GM11168 (cell line): ENCODE data around the gene CNOT6.
"Not testable (repeated sequence)": the region's sequence is repeated elsewhere in the genome, so short reads cannot be mapped to it uniquely, and the experiment has no call there.

Experiments used
- in situ Hi-C: fragments of 300-500 bp; cut with MboI; formaldehyde crosslinking; loops from one replicate; pipeline ENCODE4 v1.12.0; 2022; ENCODE audit warnings: low sequenced_read_pairs; ENCODE audit not compliant: unreplicated experiment

Gene CNOT6

DNA sequence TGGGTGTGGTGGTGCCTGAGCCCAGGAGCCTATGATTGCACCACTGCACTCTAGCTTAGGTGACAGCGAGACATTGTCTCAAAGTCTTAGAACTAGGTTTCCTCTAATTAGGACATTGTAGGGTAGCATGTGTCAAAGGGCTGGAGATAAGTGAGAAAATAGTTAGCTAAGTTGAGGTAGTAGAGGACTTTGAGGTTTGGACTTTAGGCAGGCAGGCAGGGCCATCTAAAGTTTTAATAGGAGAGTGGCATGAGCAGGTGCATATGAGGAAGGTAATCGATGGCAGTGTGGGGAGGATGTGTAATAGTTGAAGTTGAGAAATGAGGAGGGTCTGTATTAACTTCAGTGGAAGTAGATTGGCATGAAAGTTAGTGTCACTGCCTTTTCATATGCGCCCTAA is 21.1 kb downstream of the CNOT6 start:
- in situ Hi-C loops = no loop called here

DNA sequence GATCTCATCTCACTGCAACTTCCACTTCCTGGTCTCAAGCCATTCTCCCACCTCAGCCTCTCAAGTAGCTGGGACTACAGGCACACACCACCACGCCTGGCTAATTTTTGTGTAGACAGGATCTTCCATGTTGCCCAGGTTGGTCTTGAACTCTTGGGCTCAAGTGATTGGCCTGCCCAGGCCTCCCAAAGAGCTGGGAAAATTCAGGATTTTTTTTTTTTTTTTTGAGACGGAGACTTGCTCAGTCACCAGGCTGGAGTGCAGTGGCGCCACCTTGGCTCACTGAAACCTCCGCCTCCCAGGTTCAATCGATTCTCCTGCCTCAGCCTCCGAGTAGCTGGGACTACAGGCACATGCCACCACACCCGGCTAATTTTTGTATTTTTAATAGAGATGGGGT is 21.8 kb downstream of the CNOT6 start:
- in situ Hi-C loops = not testable (repeated sequence)

DNA sequence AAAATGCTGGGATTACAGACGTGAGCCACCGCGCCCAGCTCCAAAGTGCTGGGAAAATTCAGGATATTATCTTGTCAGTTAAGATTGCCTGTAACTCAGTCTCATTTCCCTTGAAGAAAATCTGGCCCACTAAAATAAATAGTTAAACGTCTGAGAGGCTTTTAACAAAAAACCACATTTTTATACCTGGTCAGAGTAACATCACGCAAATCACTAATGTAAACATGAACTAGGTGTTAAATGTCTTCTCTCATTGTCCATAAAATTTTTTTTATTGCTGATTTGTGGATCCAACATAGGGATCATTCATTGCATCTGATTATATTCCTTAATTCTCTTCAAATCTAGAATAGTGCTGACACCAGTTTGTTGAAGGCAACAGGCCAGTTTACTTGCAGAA is 22.3 kb downstream of the CNOT6 start:
- in situ Hi-C loops = no loop called here

DNA sequence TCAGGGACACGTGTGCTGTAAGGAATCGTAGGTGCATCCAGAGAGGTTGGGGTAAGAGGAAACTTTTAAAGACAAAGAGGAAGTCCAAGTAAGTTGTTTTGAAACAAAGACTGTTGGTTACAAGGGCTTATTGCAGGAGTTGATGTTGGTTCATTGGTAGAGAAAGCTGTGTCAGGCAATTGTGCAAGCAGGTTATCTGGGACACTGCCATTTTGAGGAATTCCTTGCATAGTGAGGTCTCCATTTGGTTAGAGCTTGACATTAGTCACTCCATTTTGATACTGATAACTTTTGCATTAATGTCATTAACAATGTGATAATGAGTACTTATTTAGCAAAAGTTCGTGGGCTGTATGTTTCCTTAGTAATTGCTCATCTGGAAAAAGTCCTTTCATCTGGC is 24.9 kb downstream of the CNOT6 start:
- in situ Hi-C loops = no loop called here

DNA sequence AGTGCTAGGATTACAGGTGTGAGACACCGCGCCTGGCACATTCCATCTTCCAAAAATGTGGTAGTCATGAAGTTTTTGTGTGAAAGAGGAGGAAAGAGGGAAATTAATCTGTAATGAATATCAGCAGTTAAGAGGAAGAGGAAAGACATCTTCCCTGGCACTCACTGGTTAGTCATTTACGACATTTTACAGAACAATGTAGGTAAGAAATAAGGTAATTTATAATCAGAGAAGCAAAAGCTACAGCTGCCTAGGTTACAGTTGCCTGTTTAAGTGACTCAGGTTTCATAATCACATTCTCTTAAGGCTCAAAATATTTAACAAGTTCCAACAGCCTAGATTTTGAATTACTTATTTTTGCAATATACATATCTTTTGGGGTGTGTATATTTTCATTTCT is 26.9 kb downstream of the CNOT6 start:
- in situ Hi-C loops = no loop called here

DNA sequence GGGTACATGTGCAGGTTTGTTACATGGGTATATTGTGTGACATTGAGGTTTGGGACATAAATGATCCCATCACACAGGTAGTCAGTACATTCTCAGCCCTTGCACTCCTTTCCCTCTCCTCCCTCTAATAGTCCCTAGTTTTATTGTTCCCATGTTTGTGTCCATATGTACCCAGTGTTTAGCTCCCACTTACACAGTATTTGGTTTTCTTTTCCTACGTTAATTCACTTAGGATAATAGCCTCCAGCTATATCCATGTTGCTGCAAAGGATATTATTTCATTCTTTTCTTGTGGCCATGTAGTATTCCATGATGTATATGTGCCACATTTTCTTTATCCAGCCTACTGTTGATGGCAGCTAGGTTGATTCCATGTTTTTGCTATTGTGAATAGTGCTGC is 27.4 kb downstream of the CNOT6 start:
- in situ Hi-C loops = no loop called here

DNA sequence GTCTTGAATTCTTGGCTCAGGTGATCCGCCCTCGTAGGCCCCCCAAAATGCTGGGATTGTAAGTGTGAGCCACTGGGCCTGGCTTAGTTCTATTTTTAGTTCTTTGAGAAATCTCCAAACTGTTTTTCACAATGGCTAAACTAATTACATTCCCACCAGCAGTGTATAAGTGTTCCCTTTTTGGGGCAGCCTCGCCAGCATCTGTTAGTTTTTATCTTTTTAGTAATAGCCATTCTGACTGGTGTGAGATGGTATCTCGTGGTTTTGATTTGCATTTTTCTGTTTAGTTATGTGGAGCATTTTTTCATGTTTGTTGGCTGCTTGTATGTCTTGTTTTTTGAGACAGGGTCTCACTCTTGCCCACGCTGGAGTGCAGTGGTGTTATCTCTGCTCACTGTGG is 28.2 kb downstream of the CNOT6 start:
- in situ Hi-C loops = no loop called here

DNA sequence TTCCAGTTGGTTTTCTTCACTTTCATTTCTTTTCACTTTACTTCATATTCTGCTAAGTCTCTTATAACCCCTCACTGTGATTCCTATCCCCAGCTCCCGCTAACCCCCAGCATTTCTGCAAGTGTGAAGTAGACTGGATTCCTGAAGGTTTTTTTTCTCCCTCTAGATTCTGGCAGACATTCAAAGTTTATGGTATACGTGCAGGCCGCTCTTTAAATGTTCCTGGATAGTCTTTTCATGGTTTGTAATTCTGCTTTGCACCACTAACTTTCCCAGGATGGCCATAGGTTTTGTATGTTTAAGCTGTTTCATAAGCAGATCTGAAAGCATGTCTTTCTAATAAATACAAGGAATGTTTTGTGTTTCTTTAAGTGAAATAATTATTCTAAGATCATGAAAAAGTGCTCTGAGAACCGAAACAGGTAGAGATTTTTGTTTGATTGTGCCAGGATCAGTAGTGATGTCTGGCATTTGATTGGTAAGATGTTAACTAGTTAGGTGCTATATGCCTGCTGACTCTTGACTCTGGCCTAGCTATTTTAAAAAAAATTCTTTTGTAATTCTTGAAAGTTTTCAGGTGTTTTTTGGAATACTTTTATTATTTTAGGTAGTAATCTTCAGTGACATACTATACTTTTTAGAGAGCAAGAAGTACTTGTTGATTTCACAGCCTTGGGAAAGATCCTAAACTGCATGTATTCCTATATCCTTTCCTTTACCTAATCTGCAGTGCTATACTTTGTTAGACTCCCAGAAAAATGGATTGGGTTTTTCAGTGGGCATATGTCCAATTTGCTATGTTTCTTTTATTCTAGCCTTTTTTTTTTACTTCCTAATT is 29.7 kb downstream of the CNOT6 start:
- in situ Hi-C loops = no loop called here

DNA sequence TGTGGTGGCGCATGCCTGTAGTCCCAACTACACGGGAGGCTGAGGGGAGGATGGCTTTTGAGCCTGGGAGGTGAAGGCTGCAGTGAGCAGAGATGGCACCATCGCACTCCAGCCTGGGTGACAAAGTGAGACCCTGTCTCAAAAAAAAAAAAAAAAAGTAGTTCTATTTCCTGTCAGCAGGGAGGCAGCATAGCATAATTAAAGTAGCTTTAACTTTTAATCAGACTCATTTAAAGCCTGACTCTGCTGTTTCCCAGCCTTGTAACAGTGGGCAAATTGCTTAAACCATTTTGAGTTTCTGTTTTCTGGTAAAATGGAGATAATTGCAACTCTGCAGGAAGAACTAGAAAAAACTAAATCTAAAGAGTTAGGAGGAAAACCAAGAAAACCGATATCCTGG is 31.2 kb downstream of the CNOT6 start:
- in situ Hi-C loops = no loop called here

DNA sequence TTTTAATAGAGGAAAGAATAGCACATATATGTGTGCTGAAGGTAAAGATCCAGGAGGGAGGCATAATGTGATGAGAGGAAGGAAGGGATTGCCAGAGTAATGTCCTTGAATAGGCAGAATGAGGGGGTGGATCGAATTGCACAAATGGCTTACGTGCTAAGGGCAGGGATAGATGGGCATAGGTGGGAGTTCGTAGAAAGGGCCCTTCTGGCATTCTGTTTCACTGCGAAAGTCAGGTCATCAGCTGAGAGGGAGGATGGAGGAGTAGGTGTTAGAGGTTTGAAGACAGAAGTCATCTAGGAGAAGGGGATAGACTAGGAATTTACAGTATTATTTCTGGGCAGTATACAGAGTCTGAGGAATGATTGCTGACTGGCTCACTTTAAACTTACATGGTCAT is 32.1 kb downstream of the CNOT6 start:
- in situ Hi-C loops = no loop called here

DNA sequence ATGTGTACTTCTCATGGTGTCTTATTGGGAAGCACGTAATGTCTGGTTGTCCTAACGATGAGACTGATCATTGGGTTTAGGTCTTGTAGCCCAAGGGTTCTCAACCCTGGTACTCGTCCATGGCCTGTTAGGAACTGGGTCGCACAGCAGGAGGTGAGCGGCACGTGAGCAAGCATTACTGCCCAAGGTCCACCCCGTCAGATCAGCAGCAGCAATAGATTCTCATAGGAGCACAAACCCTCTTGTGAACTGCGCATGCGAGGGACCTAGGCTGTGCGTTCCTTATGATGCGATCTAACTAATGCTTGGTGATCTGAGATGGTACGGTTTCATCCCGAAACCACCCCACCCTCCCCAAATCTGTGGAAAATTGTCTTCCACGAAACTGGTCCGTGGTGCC is 33.5 kb downstream of the CNOT6 start:
- in situ Hi-C loops = no loop called here

DNA sequence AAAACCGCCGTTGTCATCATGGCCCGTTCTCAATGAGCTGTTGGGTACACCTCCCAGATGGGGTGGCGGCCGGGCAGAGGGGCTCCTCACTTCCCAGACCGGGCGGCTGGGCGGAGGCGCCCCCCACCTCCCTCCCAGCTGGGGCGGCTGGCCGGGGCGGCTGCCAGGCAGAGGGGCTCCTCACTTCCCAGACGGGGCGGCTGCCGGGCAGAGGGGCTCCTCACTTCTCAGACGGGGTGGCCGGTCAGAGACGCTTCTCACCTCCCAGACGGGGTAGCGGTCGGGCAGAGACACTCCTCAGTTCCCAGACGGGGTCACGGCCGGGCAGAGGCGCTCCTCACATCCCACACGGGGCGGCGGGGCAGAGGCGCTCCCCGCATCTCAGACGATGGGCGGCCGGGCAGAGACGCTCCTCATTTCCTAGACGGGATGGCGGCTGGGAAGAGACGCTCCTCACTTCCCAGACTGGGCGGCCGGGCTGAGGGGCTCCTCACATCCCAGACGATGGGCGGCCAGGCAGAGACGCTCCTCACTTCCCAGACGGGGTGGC is 36.9 kb downstream of the CNOT6 start:
- in situ Hi-C loops = not testable (repeated sequence)

DNA sequence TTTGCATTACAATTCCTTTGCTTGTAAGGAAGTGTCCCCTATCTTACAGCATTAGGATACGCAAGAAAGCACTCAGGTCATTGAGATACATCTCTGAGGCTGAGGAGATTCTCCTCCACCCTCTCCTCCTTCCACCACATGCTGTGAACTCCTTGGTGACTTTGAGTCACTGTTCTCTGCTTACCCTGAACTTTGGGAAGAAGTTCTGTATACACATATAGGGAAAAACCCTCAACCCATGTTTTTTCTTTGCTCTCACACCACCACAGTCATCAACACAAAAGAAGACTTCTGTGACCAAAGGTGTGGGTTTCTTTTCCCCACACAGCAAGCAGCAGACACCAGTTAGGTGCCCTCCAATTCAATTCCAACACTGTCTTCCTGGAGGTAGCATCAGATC is 38.1 kb downstream of the CNOT6 start:
- in situ Hi-C loops = no loop called here

DNA sequence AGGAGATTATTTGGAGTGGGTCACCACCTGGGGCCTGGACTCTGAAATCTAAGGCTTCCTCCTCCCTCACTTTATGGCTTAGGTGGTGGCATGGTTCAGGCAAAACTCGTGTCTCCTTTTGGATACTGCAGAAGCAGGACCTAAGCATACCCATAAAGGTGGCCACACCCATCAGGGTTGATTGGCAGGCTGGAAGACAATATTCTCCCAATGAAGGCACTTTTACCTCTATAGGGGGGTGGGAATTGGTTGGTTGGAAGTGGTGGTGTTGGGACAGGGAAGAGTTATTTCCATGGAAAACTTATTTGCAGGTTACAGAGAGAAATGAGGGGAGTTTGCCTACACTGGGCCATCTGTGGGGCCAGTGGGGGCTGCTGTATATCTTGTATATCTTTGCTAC is 39.7 kb downstream of the CNOT6 start:
- in situ Hi-C loops = no loop called here

DNA sequence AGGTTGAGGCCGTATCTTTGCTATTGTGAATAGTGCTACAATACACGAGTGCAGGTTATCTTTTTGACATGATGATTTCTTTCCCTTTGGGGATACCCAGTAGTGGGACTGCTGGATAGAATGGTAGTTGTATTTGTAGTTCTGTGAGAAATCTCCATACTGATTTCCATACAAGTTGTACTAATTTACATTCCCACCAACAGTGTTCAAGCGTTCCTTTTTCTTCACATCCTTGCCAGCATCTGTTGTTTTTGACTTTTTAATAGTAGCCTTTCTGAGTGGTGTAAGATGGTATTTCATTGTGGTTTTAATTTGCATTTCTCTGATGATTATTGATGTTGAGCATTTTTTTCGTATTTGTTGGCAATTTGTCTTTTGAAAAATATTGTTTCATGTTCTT is 41.4 kb downstream of the CNOT6 start:
- in situ Hi-C loops = no loop called here

DNA sequence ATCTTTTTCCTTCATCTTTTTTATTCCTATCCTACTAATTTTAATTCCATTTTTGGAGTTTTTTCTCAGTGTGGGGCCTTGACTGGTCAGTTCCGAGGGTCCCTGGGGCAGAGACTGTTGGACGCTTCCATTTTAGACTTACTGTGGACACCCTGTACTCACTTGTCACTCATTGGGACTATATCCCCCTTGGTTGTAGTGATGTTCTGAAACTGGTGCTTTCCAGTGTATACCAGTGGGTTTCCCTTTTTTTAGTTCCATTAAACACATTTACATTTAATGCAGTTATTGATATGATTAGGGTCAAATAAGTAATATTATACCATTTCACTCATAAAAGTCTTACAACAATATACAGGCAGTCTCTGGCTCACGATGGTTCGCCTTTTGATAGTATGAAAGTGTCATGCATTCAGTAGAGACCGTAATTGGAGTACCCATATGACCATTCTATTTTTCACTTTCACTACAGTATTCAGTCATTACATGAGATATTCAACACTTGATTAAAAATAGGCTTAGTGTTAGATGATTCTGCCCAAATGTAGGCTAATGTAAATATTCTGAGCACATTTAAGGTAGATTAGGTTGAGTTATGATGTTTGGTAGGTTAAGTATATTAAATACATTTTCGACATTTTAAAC is 46.0 kb downstream of the CNOT6 start:
- in situ Hi-C loops = no loop called here

DNA sequence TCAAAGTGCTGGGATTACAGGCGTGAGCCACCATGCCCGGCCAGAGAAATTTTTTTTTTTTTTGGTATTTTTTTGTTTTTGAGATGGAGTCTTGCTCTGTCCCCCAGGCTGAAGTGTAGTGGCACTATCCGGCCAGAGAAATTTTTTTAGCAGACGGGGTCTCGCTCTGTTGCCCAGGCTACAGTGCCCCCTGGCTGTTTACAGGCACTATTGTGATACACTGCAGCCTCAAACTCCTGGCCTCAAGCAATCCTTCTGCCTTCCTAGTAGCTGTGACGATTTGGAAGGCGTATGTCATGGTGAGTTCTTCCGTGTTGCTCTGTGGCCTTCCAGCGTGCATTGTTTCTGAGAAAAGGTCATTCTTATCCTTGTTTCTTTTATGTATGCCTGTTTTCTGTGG is 47.5 kb downstream of the CNOT6 start:
- in situ Hi-C loops = no loop called here

DNA sequence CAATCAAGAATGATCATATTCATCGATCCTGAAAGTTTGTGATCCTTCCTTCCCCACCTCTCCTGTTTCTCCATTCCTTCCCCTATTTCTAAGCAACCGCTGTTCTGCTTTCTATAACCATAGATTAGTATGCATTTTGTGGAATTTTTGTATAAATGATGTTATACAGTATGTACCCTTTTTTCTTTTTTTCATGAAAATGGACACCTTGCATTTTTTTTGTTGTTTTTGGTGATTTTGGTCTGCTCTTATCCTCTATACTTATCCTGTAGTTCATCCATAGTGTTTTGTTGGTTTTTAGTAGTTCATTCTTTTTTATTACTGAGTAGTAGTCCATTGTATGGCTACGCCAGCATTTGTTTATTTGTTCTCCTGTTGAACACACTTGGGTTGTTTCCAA is 51.1 kb downstream of the CNOT6 start:
- in situ Hi-C loops = no loop called here

DNA sequence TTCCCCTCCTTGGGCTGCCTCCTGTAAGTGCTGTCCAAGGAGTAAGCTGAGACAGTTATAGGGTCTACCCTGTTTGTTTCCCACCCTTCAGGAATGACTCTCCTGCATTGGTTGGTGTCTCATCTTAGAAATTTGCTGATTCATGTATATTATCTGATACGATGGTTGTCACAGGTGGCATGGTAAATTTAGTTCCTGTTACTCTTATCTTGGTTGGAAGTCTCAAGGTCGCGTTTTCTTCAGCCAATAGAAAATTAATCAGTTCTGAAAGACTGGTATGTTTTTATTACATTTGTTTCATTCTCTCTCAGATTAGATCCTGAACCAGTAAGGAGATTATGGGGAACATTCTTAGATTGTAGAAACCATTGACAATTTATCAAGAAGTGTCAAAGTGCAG is 54.4 kb downstream of the CNOT6 start:
- in situ Hi-C loops = no loop called here

DNA sequence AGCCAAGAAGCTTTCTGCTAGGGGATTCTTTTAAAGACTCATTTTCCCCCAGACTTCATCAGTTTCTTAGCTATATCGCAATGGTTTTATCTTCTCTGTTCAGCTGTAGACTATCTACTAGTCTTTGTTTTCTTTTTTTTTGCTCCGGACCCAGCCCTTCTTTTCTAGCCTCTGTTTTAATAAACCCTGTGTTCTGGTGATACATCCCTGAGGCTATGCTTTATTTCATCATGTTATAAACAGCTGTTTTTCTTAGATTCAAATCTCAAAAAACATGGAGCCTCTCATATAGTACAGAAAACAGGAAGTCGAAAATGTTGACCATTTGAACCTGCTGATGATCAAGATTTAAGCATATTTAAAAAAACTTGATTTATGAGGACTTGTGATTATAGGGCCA is 59.4 kb downstream of the CNOT6 start:
- in situ Hi-C loops = no loop called here

DNA sequence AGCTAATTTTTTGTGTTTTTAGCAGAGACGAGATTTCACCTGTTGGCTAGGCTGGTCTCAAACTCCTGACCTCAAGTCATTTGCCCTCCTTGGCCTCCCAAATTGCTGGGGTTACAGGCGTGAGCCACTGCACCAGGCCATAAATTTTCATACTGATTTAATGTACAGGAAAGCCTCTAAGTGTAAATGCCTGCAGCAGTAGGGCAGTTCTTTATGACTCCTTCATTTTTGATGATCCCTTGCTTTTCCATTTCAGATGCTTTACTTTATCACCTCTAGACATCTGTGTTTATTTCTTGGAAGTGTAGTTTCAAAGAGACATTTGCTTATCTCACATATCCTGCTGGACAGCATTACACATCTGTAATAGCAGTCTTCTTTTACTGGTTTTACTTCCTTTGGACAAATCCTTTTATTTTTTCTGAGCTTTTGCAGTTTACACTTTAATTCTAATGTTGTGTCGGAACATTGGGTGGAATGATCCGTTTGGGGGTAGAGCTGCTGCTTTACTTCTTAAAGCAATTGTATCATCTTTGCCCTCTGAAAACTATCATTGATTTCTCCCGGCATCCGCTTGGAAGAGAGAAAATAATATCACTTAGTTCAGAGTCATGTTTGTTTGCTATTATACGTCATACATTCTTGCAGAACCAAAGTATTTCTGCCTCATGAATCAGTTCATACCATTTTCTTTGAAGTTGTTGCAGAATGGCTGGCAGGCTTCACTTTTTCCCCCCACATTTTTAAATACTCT is 61.2 kb downstream of the CNOT6 start:
- in situ Hi-C loops = no loop called here
